Kidney epithelial cell (primary cell): ENCODE results near the gene CFC1. TPM values are rescaled to one million over a fixed set of nuclear protein-coding genes. Genes with fewer than 3 reads are reported as not detected.
"Not testable (repeated sequence)": the region's sequence is repeated elsewhere in the genome, so short reads cannot be mapped to it uniquely, and the experiment has no call there.

Source experiments
- DNase-seq: peaks from one replicate; pipeline ENCODE4 v3.0.0-alpha.2; 2010; ENCODE audit warnings: low read depth
- H3K27me3 ChIP-seq: 2 replicates; pipeline ENCODE4 v1.6.0; 2011; ENCODE audit warnings: low read length; ENCODE audit not compliant: control insufficient read depth, insufficient read depth
- H3K36me3 ChIP-seq: 2 replicates; pipeline ENCODE4 v1.5.1; 2011; ENCODE audit warnings: low read length; ENCODE audit not compliant: control insufficient read depth, insufficient read depth
- H3K4me3 ChIP-seq: 2 replicates; pipeline ENCODE4 v1.5.1; 2011; ENCODE audit warnings: low read depth, mild to moderate bottlenecking, control low read depth, low read length
- total RNA-seq: library from RNA; depleted of rRNA; stranded (reverse); fragments of >200 nt; gene quantifications from 2 replicates; pipeline ENCODE4 v1.2.3, GENCODE V29; 2015

The CFC1 gene
- not detected in 2 replicates for total RNA-seq

GRCh38 chr2:130599393-130599792 lies at the start of gene CFC1:
Gene CFC1, minus strand, starts transcription at chr2:130599575. Its CDS starts 288 bp downstream, at chr2:130599287.
- H3K4me3 ChIP-seq, H3K27me3 ChIP-seq, H3K36me3 ChIP-seq, DNase-seq: not testable (repeated sequence)

DNA sequence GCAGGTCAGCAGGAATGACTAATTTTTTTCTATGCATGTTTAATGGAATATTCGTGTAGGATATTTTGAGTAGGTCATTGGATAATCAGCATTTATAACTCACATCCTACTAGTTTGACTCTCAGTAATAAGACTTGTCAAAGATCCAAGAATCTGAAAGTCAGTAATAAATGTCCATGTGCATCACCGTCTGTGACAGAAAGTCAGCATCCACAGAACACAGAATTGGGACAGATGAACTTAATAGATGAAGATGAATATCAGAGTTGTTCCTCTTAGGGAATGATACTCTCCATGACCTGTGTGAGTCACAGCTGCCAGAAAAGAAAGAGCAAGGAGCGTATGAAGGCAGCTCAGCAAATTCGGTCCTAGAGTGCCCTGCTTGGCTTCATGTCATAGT lies 42.3 kb upstream of the CFC1 start:
- not testable (repeated sequence) for H3K4me3 ChIP-seq, H3K27me3 ChIP-seq, DNase-seq, H3K36me3 ChIP-seq

GRCh38 chr2:130638973-130639372 lies 39.6 kb upstream of the CFC1 start:
- not testable (repeated sequence) for DNase-seq, H3K27me3 ChIP-seq, H3K4me3 ChIP-seq, H3K36me3 ChIP-seq

DNA sequence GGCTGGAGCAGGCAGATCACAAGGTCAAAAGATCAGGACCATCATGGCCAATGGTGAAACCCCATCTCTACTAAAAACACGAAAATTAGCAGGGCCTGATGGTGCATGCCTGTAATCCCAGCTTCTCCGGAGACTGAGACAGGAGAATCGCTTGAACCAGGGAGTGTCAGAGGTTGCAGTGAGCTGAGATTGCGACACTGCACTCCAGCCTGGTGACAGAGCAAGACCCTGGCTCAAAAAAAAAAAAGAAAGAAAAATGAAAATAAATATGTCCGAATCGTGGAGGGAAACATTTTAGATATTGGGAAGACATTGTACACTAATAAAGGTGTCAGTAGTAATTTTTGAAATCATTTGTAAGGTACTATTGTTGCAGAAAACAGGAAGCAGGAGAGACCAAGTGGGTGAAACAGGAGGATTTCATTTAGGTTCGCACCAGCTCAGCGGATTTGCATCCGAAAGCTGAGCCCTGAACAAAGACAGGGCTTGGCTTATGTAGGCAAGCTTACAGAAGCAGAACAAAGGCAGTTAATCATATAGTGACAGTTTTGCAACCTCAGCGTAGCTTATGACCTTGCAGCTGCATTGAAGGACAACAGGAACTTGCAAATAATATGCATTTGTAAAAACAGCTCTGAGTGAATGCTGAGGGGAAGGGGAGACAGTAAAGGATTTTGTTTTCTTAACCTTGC lies 29.6 kb upstream of the CFC1 start:
- not testable (repeated sequence) for H3K4me3 ChIP-seq, DNase-seq, H3K36me3 ChIP-seq, H3K27me3 ChIP-seq

GRCh38 chr2:130611140-130611539 lies 11.8 kb upstream of the CFC1 start, which contains the start of gene POTEJ:
Gene POTEJ, plus strand, starts transcription at chr2:130611440. Its CDS starts 93 bp downstream, at chr2:130611533.
- not testable (repeated sequence) for H3K36me3 ChIP-seq, H3K27me3 ChIP-seq, DNase-seq, H3K4me3 ChIP-seq

GRCh38 chr2:130610486-130610885 lies 11.1 kb upstream of the CFC1 start:
- DNase-seq, H3K4me3 ChIP-seq, H3K27me3 ChIP-seq, H3K36me3 ChIP-seq: not testable (repeated sequence)

GRCh38 chr2:130609002-130609920 lies 9.9 kb upstream of the CFC1 start:
- H3K4me3 ChIP-seq, DNase-seq, H3K27me3 ChIP-seq, H3K36me3 ChIP-seq: not testable (repeated sequence)

GRCh38 chr2:130608276-130609001 lies 9.1 kb upstream of the CFC1 start:
- DNase-seq, H3K36me3 ChIP-seq: not testable (repeated sequence)

GRCh38 chr2:130601648-130602302 lies 2.4 kb upstream of the CFC1 start:
- DNase-seq, H3K27me3 ChIP-seq, H3K36me3 ChIP-seq, H3K4me3 ChIP-seq: not testable (repeated sequence)

More at GRCh38 chr2:130608276-130609001, 9.1 kb upstream of the CFC1 start:
- not testable (repeated sequence) for H3K4me3 ChIP-seq, H3K27me3 ChIP-seq

- H3K4me3 ChIP-seq, DNase-seq, H3K36me3 ChIP-seq, H3K27me3 ChIP-seq: not testable (repeated sequence)
Measured at GRCh38 chr2:130599926-130600325, 551 bp upstream of the CFC1 start.

GRCh38 chr2:130598463-130598862 lies 912 bp downstream of the CFC1 start:
- not testable (repeated sequence) for H3K4me3 ChIP-seq, DNase-seq, H3K27me3 ChIP-seq, H3K36me3 ChIP-seq

GRCh38 chr2:130597994-130598393 lies 1.4 kb downstream of the CFC1 start:
- not testable (repeated sequence) for H3K4me3 ChIP-seq, H3K27me3 ChIP-seq, DNase-seq, H3K36me3 ChIP-seq

- not testable (repeated sequence) for H3K27me3 ChIP-seq, H3K36me3 ChIP-seq, DNase-seq, H3K4me3 ChIP-seq
Measured at GRCh38 chr2:130596757-130597156, 2.6 kb downstream of the CFC1 start.

DNA sequence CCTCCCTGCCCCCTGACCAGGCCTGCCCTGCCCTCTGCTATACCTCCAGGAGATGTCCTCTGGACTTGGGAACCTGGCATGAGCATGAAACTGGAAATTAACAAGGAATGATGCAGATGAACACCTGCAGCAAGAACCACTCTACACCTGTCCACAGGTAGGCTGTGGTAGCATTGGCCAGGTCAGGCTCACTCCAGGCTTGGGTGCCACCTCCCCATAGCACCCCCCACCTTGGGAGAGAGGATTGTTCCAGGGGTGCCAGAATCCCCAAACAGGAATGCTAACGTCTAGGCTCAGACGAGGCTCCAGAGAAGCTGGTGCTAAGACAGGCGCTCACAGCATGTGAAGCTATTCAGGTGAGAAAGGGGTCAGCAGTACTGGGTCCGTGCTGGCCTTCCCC lies 5.4 kb downstream of the CFC1 start:
- not testable (repeated sequence) for H3K4me3 ChIP-seq, H3K36me3 ChIP-seq, DNase-seq, H3K27me3 ChIP-seq
